Body of pancreas (tissue), 4 donors: ENCODE results near the gene ALOX5AP. TPM values are rescaled to one million over a fixed set of nuclear protein-coding genes. Genes with fewer than 3 reads are reported as not detected.

Experiments used
- ATAC-seq: fragments of 150-250 bp; one replicate; pipeline ENCODE4 v1.9.1; 2016
- DNase-seq, 4 donors: peaks; one replicate each; pipeline ENCODE4 v3.0.0-alpha.2; 2019
- H3K27ac ChIP-seq, 4 donors: fragments of 200-600 bp; sonication (generic); 1 replicate in 3 of 4; 2 replicates in 1 of 4; pipeline versions ENCODE4 v1.5.1 to v1.6.1; 2016 to 2019; ENCODE audit warnings: mild to moderate bottlenecking in 1 of 4, mixed read lengths in 1 of 4, moderate library complexity in 1 of 4
- H3K27me3 ChIP-seq, 2 donors: fragments of 200-600 bp; sonication (generic); one replicate each; pipeline ENCODE4 v1.6.0; 2016; ENCODE audit warnings: mild to moderate bottlenecking in 1 of 2
- H3K36me3 ChIP-seq, 2 donors: fragments of 200-600 bp; sonication (generic); replicated peaks in 1 of 2; 2 replicates each; pipeline ENCODE4 v1.5.1; 2016; ENCODE audit warnings: low read depth in 2 of 2; ENCODE audit not compliant: insufficient read depth in 1 of 2
- H3K4me1 ChIP-seq: fragments of 200-600 bp; sonication (generic); one replicate; pipeline ENCODE4 v1.6.0; 2016
- H3K4me3 ChIP-seq, 2 donors: fragments of 200-600 bp; sonication (generic); 1 replicate in 1 of 2; 2 replicates in 1 of 2; pipeline ENCODE4 v1.5.1; 2016 to 2019
- H3K9me3 ChIP-seq, 3 donors: fragments of 200-600 bp; sonication (generic); 1 replicate in 2 of 3; 2 replicates in 1 of 3; pipeline ENCODE4 v1.5.1; 2016
- POLR2A ChIP-seq, 3 donors: fragments of 450-650 bp; IDR thresholded peaks; one replicate each; pipeline ENCODE4 v1.6.1; 2016; ENCODE audit warnings: antibody characterized with exemption in 3 of 3, mild to moderate bottlenecking in 2 of 3
- WGBS, 2 donors: methylation state at CpG; one replicate each; pipeline ENCODE4 v1.1.5; 2017; 5-methylcytosine and 5-hydroxymethylcytosine counted together
- intact Hi-C: fragments of 100-400 bp; cut with DNase I; formaldehyde crosslinking; loops from one replicate; pipeline ENCODE4 v1.15.1; 2023
- total RNA-seq, 2 donors: library from RNA; depleted of rRNA; stranded (reverse); fragments of >200 nt; gene quantifications; one replicate each; pipeline ENCODE4 v1.1.0, GENCODE V29; 2016
- TF ChIP-seq, protein P1 (sequence below), 7 experiments: fragments of 450-650 bp in 4 of 7; fragments of 200-600 bp in 3 of 7; sonication (generic) in 3 of 7; IDR thresholded peaks; one replicate each; pipeline ENCODE4 v1.5.1; 2016 to 2019; ENCODE audit warnings: antibody characterized with exemption in 7 of 7

ALOX5AP gene
- total RNA-seq, 2 donors from 2014 or later: 12.5 to 17.4 TPM

DNA sequence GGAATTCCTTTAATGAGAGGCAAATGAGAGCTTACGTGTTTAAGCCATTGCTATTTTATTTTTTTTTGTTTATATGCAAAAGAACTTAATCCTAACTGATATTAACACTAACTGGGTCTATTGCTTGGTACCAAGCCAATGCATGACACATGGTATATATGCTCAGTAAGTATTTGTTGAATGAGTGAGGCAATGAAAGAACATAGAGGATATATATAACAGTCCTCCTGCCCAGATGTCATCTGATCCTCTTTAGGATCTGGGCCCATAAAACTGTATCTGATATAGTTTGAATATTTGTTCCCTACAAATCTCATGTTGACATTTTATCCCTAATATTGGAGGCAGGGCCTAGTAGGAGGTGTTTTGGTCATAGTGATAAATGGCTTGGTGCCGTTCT, 13.0 kb upstream of the ALOX5AP start:
- TF ChIP-seq, protein P1, sequence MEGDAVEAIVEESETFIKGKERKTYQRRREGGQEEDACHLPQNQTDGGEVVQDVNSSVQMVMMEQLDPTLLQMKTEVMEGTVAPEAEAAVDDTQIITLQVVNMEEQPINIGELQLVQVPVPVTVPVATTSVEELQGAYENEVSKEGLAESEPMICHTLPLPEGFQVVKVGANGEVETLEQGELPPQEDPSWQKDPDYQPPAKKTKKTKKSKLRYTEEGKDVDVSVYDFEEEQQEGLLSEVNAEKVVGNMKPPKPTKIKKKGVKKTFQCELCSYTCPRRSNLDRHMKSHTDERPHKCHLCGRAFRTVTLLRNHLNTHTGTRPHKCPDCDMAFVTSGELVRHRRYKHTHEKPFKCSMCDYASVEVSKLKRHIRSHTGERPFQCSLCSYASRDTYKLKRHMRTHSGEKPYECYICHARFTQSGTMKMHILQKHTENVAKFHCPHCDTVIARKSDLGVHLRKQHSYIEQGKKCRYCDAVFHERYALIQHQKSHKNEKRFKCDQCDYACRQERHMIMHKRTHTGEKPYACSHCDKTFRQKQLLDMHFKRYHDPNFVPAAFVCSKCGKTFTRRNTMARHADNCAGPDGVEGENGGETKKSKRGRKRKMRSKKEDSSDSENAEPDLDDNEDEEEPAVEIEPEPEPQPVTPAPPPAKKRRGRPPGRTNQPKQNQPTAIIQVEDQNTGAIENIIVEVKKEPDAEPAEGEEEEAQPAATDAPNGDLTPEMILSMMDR (IDR thresholded peaks at IDR 0.05): no peak
- no peak for TF ChIP-seq POLR2A (IDR thresholded peaks at IDR 0.05)
- intact Hi-C loops: no loop called here
- ATAC-seq (no peak), DNase-seq (no peak)
- no peak overlapping the region for H3K4me3 ChIP-seq
- H3K4me1 ChIP-seq: no peaks in the 10 kb centered on the region
- 91 to 95% methylated on average over 2 of the region's 2 CpGs for WGBS, 2 donors
- no peak overlapping the region for H3K27ac ChIP-seq
- H3K27me3 ChIP-seq: no peaks in the 10 kb centered on the region
- no peaks in the 10 kb centered on the region for H3K9me3 ChIP-seq
- no peaks in the 10 kb centered on the region for H3K36me3 ChIP-seq

DNA sequence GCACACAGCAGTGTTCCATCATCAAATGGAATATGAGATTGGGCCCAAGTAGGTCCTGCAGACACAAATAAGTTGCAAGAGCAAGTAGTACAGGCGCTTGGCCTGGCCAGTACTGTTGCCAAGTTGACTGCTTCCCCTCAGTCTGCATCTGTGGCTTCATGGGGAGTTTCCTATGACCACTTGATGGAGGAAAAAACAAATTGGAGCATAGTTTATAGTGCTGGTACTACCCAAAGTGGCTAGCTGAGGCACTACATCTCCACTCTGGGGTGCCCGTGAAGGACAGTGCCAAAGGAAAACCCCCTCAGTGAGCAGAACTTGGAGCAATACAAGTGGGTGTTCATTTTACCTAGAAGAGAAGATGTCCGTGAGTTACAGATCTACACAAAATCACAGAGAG, 10.6 kb upstream of the ALOX5AP start:
- intact Hi-C loops: no loop called here
- H3K9me3 ChIP-seq: no peaks in the 10 kb centered on the region
- WGBS, 2 donors: 95 to 96% methylated on average over 3 of the region's 3 CpGs
- no peaks in the 10 kb centered on the region for H3K27me3 ChIP-seq
- no peak overlapping the region for H3K27ac ChIP-seq
- no peak for TF ChIP-seq POLR2A (IDR thresholded peaks at IDR 0.05)
- TF ChIP-seq, protein P1 (IDR thresholded peaks at IDR 0.05): no peak
- H3K36me3 ChIP-seq: no peaks in the 10 kb centered on the region
- H3K4me1 ChIP-seq: no peaks in the 10 kb centered on the region
- ATAC-seq (no peak), DNase-seq (no peak)
- no peak overlapping the region for H3K4me3 ChIP-seq

DNA sequence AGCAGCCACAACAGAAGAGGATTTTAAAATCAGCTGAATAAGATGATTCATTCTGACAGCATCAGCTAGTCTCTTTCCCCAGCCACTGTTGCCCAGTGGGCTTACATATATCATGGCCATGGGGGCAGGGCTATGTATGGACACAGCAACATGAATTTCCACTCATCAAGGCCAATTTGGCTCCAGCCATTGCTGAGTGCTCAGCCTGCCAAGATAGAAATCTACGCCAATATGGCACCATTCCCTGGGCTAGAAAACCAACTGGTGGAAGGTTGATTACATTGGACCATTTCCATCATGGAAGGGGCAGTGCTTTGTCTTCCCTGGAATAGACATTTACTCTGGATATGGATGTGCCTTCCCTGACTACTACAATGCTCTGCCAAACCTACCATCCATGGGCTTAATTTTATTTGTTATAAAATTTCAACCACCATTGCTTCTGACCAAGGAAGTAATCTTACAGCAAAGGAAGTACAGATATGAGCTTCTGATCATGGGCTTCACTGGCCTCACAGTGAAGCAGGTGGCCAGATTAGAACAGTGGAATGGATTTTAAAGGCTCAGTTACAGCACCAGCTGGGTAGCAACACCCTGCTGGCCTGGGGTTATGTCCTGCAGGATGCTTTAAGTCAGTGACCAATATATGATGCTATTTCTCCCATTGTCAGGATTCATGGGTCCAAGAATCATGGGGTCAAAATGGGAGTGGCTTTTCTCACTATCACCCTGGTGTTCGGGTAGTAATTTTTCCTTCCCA, 9.8 kb upstream of the ALOX5AP start:
- peak in 2 of 4 donors; percentile 24 for DNase-seq
- no peak for ATAC-seq

DNA sequence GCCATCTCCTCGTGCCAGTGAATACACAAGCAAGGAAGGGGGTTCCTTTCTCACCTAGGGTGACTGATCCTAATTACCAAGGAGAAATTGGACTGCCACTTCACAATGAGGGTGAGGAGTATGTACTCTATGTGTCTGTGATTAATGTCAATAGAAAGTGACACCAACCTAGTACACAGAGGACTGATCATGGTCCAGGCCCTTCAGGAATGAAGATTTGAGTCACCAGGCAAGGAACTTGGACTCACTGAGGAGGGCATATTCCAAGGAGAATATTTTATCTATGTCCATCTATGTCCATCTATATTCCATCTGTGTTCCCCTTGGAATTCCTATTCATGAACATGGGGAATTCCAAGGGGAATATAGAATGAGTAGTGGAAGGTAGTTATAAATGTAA, 9.2 kb upstream of the ALOX5AP start:
- no peaks in the 10 kb centered on the region for H3K4me1 ChIP-seq
- TF ChIP-seq, protein P1 (IDR thresholded peaks at IDR 0.05): no peak
- TF ChIP-seq POLR2A (IDR thresholded peaks at IDR 0.05): no peak
- 80 to 92% methylated on average over 1 of the region's 1 CpG for WGBS, 2 donors
- no peak overlapping the region for H3K27ac ChIP-seq
- H3K9me3 ChIP-seq: no peaks in the 10 kb centered on the region
- no peak for DNase-seq
- no peak overlapping the region for H3K4me3 ChIP-seq
- intact Hi-C loops: no loop called here
- H3K36me3 ChIP-seq: no peaks in the 10 kb centered on the region
- H3K27me3 ChIP-seq: no peaks in the 10 kb centered on the region
- ATAC-seq: no peak

More for the DNA sequence above, 9.8 kb upstream of the ALOX5AP start:
- WGBS, 2 donors: 53 to 64% methylated on average over 2 of the region's 2 CpGs
- H3K36me3 ChIP-seq: no peaks in the 10 kb centered on the region
- no peaks in the 10 kb centered on the region for H3K4me1 ChIP-seq
- intact Hi-C loops: no loop called here
- no peak overlapping the region for H3K4me3 ChIP-seq
- TF ChIP-seq, protein P1 (IDR thresholded peaks at IDR 0.05): no peak
- no peak for TF ChIP-seq POLR2A (IDR thresholded peaks at IDR 0.05)
- H3K27ac ChIP-seq: no peak overlapping the region
- H3K27me3 ChIP-seq: no peaks in the 10 kb centered on the region
- H3K9me3 ChIP-seq: no peaks in the 10 kb centered on the region
